Measurements from ENCODE around the gene ARHGAP25.

Gene ARHGAP25

GRCh38 chr2:68838641-68839040 is 104.0 kb downstream of the ARHGAP25 start:
- ATAC-seq (replicated peaks; ENCODE audit: extremely low read depth, poor library complexity, severe bottlenecking) (no peak), DNase-seq (ENCODE audit: low spot score in 2 of 2) (no peak)
- H3K4me1 Mint-ChIP-seq = peaks cover 10% of the 10 kb centered on the region
- H3K27me3 Mint-ChIP-seq = no peaks in the 10 kb centered on the region
- no peak overlapping the region for H3K4me3 Mint-ChIP-seq
- no peaks in the 10 kb centered on the region for H3K9me3 Mint-ChIP-seq
- no peaks in the 10 kb centered on the region for H3K36me3 Mint-ChIP-seq (ENCODE audit: insufficient read depth)
- no peak overlapping the region for H3K27ac Mint-ChIP-seq (ENCODE audit: low read depth)

DNA sequence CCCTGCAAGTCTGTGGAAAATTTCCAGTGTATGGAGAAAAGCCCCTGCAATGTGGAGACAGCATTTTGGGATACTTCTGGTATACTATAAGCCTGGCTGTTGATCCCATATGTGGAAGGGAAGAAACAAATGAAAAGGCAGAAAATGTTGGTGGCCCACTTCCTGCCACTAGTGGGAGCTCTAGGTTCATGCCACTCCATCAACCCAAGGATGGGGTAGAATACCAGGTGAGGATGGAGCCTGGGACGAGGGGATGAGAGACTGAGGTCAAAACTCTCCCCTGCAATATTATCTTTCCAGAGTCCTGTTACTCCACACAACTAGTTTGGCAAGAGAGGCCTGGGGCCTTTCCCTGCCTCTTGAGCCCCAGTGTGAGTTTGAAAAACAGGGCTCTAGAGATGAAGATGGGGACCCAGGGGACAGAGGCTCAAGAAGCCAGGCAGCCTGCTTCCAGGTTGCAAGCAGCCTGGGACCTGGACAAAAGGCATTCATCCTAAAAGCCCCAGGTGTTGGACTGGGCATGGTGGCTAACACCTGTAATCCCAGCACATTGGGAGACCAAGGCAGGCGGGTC is 104.7 kb downstream of the ARHGAP25 start:
- no peaks in the 10 kb centered on the region for H3K36me3 Mint-ChIP-seq (ENCODE audit: insufficient read depth)
- peaks cover 10% of the 10 kb centered on the region for H3K4me1 Mint-ChIP-seq
- H3K27me3 Mint-ChIP-seq = no peaks in the 10 kb centered on the region
- ATAC-seq (replicated peaks; ENCODE audit: extremely low read depth, poor library complexity, severe bottlenecking) (no peak), DNase-seq (ENCODE audit: low spot score in 2 of 2) (no peak)
- H3K9me3 Mint-ChIP-seq = no peaks in the 10 kb centered on the region
- H3K4me3 Mint-ChIP-seq = no peak overlapping the region
- no peak overlapping the region for H3K27ac Mint-ChIP-seq (ENCODE audit: low read depth)

- no peaks in the 10 kb centered on the region for H3K9me3 Mint-ChIP-seq
- H3K4me3 Mint-ChIP-seq = no peak overlapping the region
- ATAC-seq (replicated peaks; ENCODE audit: extremely low read depth, poor library complexity, severe bottlenecking) = no peak
- H3K27ac Mint-ChIP-seq (ENCODE audit: low read depth) = no peak overlapping the region
- H3K27me3 Mint-ChIP-seq = peaks cover 40% of the 10 kb centered on the region
- no peak for DNase-seq (ENCODE audit: low spot score in 2 of 2)
- H3K4me1 Mint-ChIP-seq = no peaks in the 10 kb centered on the region
- H3K36me3 Mint-ChIP-seq (ENCODE audit: insufficient read depth) = no peaks in the 10 kb centered on the region
These were observed 110.4 kb downstream of the ARHGAP25 start for GRCh38 chr2:68845043-68845442.

- Mint-ChIP-seq H3K4me1 (no peaks in the 10 kb centered on the region), H3K36me3 (ENCODE audit: insufficient read depth) (no peaks in the 10 kb centered on the region), H3K27me3 (peaks cover 49% of the 10 kb centered on the region), H3K9me3 (no peaks in the 10 kb centered on the region), H3K27ac (ENCODE audit: low read depth) (no peak overlapping the region), H3K4me3 (no peak overlapping the region)
- DNase-seq (ENCODE audit: low spot score in 2 of 2) = no peak
- ATAC-seq (replicated peaks; ENCODE audit: extremely low read depth, poor library complexity, severe bottlenecking) = no peak
These were observed 111.5 kb downstream of the ARHGAP25 start for GRCh38 chr2:68846091-68846490.

GRCh38 chr2:68847751-68848150 is 113.1 kb downstream of the ARHGAP25 start:
- ATAC-seq (replicated peaks; ENCODE audit: extremely low read depth, poor library complexity, severe bottlenecking) (no peak), DNase-seq (ENCODE audit: low spot score in 2 of 2) (no peak)
- Mint-ChIP-seq H3K27ac (ENCODE audit: low read depth) (no peak overlapping the region), H3K4me3 (no peak overlapping the region), H3K27me3 (peaks cover 49% of the 10 kb centered on the region), H3K9me3 (no peaks in the 10 kb centered on the region), H3K4me1 (no peaks in the 10 kb centered on the region), H3K36me3 (ENCODE audit: insufficient read depth) (no peaks in the 10 kb centered on the region)

GRCh38 chr2:68849579-68850030 is 115.0 kb downstream of the ARHGAP25 start:
- DNase-seq (ENCODE audit: low spot score in 2 of 2) (no peak), ATAC-seq (replicated peaks; ENCODE audit: extremely low read depth, poor library complexity, severe bottlenecking) (no peak)
- peaks cover 49% of the 10 kb centered on the region for H3K27me3 Mint-ChIP-seq
- no peaks in the 10 kb centered on the region for H3K36me3 Mint-ChIP-seq (ENCODE audit: insufficient read depth)
- no peaks in the 10 kb centered on the region for H3K9me3 Mint-ChIP-seq
- H3K27ac Mint-ChIP-seq (ENCODE audit: low read depth) = no peak overlapping the region
- H3K4me1 Mint-ChIP-seq = no peaks in the 10 kb centered on the region
- H3K4me3 Mint-ChIP-seq = no peak overlapping the region

GRCh38 chr2:68850524-68850923 is 115.9 kb downstream of the ARHGAP25 start:
- no peak for DNase-seq (ENCODE audit: low spot score in 2 of 2)
- no peak overlapping the region for H3K27ac Mint-ChIP-seq (ENCODE audit: low read depth)
- peaks cover 49% of the 10 kb centered on the region for H3K27me3 Mint-ChIP-seq
- ATAC-seq (replicated peaks; ENCODE audit: extremely low read depth, poor library complexity, severe bottlenecking) = no peak
- no peak overlapping the region for H3K4me3 Mint-ChIP-seq
- H3K4me1 Mint-ChIP-seq = no peaks in the 10 kb centered on the region
- H3K9me3 Mint-ChIP-seq = no peaks in the 10 kb centered on the region
- no peaks in the 10 kb centered on the region for H3K36me3 Mint-ChIP-seq (ENCODE audit: insufficient read depth)

- Mint-ChIP-seq H3K9me3 (no peaks in the 10 kb centered on the region), H3K27me3 (peaks cover 29% of the 10 kb centered on the region), H3K4me3 (no peak overlapping the region), H3K36me3 (ENCODE audit: insufficient read depth) (no peaks in the 10 kb centered on the region), H3K27ac (ENCODE audit: low read depth) (no peak overlapping the region), H3K4me1 (no peaks in the 10 kb centered on the region)
- DNase-seq (ENCODE audit: low spot score in 2 of 2) (no peak), ATAC-seq (replicated peaks; ENCODE audit: extremely low read depth, poor library complexity, severe bottlenecking) (no peak)
These were observed 118.4 kb downstream of the ARHGAP25 start for GRCh38 chr2:68853035-68853434.

DNA sequence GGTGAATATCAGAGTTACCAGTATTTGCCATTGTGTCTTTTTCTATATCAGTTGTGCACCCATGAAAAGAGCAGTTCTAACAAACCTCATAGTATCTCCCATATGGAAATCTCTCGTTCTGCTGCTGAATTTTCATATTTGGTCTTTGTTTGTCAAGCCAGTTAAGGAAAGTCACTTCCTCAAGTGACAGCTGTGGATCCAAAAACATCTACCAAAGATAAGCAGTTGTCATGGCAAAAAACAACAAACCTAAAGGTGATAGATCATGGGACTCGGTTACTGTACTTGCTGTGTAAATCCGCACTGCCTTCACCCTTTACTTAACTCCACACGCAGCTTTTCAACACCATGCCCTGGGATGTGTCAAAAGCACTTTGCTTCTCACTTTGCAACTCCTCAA is 119.3 kb downstream of the ARHGAP25 start:
- no peaks in the 10 kb centered on the region for H3K9me3 Mint-ChIP-seq
- H3K36me3 Mint-ChIP-seq (ENCODE audit: insufficient read depth) = no peaks in the 10 kb centered on the region
- peaks cover 21% of the 10 kb centered on the region for H3K27me3 Mint-ChIP-seq
- DNase-seq (ENCODE audit: low spot score in 2 of 2) (no peak), ATAC-seq (replicated peaks; ENCODE audit: extremely low read depth, poor library complexity, severe bottlenecking) (no peak)
- H3K4me3 Mint-ChIP-seq = no peak overlapping the region
- H3K27ac Mint-ChIP-seq (ENCODE audit: low read depth) = no peak overlapping the region
- H3K4me1 Mint-ChIP-seq = peaks cover 5% of the 10 kb centered on the region

- H3K36me3 Mint-ChIP-seq (ENCODE audit: insufficient read depth) = no peaks in the 10 kb centered on the region
- DNase-seq (ENCODE audit: low spot score in 2 of 2) = no peak
- no peak overlapping the region for H3K27ac Mint-ChIP-seq (ENCODE audit: low read depth)
- peaks cover 15% of the 10 kb centered on the region for H3K27me3 Mint-ChIP-seq
- H3K4me3 Mint-ChIP-seq = no peak overlapping the region
- ATAC-seq (replicated peaks; ENCODE audit: extremely low read depth, poor library complexity, severe bottlenecking) = no peak
- H3K9me3 Mint-ChIP-seq = no peaks in the 10 kb centered on the region
- peaks cover 7% of the 10 kb centered on the region for H3K4me1 Mint-ChIP-seq
These were observed 119.9 kb downstream of the ARHGAP25 start for GRCh38 chr2:68854476-68854875.

- Mint-ChIP-seq H3K27ac (ENCODE audit: low read depth) (no peak overlapping the region), H3K9me3 (no peaks in the 10 kb centered on the region), H3K4me1 (peaks cover 14% of the 10 kb centered on the region), H3K36me3 (ENCODE audit: insufficient read depth) (no peaks in the 10 kb centered on the region), H3K4me3 (no peak overlapping the region), H3K27me3 (peaks cover 4% of the 10 kb centered on the region)
- no peak for DNase-seq (ENCODE audit: low spot score in 2 of 2)
- no peak for ATAC-seq (replicated peaks; ENCODE audit: extremely low read depth, poor library complexity, severe bottlenecking)
These were observed 120.9 kb downstream of the ARHGAP25 start for GRCh38 chr2:68855550-68855949.

DNA sequence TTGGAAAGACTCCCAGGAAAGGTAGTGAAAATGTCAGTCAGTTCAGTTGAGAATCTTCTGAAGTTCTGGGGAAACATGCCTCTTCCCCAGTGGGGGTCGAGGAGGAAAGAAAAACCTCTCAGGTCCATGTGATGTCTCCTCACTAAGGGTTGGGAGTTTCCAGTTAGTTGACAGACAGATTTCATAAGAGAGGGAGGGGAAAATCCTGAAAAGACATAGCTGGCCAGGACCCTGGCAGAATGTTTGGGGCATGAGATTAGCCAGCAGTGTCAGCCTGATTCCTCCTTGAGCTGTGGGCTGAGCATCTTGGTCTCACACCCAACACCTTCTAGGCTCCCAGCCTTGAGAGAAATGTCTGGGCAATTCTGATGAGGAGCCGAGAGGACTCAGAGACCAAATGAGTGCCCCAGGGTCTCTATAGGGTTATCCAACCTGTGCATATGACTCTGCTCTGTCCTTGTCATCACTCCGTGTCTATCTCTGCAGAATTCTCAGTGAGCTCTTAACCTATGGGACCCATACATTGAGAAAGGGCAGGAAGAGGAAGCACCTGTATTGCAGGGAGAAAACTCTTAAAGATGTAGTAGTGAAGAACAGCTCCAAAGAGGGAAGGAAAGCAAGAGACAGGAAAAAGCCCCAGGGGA is 122.7 kb downstream of the ARHGAP25 start:
- H3K4me1 Mint-ChIP-seq = peaks cover 14% of the 10 kb centered on the region
- no peak overlapping the region for H3K4me3 Mint-ChIP-seq
- no peaks in the 10 kb centered on the region for H3K27me3 Mint-ChIP-seq
- no peak for ATAC-seq (replicated peaks; ENCODE audit: extremely low read depth, poor library complexity, severe bottlenecking)
- no peaks in the 10 kb centered on the region for H3K9me3 Mint-ChIP-seq
- DNase-seq (ENCODE audit: low spot score in 2 of 2) = no peak
- no peaks in the 10 kb centered on the region for H3K36me3 Mint-ChIP-seq (ENCODE audit: insufficient read depth)
- no peak overlapping the region for H3K27ac Mint-ChIP-seq (ENCODE audit: low read depth)

- no peaks in the 10 kb centered on the region for H3K27me3 Mint-ChIP-seq
- no peak overlapping the region for H3K27ac Mint-ChIP-seq (ENCODE audit: low read depth)
- no peaks in the 10 kb centered on the region for H3K36me3 Mint-ChIP-seq (ENCODE audit: insufficient read depth)
- DNase-seq (ENCODE audit: low spot score in 2 of 2) (no peak), ATAC-seq (replicated peaks; ENCODE audit: extremely low read depth, poor library complexity, severe bottlenecking) (peak; percentile 46)
- H3K4me3 Mint-ChIP-seq = no peak overlapping the region
- H3K9me3 Mint-ChIP-seq = no peaks in the 10 kb centered on the region
- H3K4me1 Mint-ChIP-seq = peaks cover 14% of the 10 kb centered on the region
These were observed 123.3 kb downstream of the ARHGAP25 start for GRCh38 chr2:68857855-68858456.

Measured in central memory CD8-positive, alpha-beta T cell (primary cell).